H9 (cell line): ENCODE measurements around the gene TRMT11. TPM values are rescaled to one million over a fixed set of nuclear protein-coding genes. Genes with fewer than 3 reads are reported as not detected.

ENCODE experiments used
- DNase-seq: peaks from one replicate; pipeline ENCODE4 v3.0.0-alpha.2; 2017
- H2AFZ ChIP-seq: one replicate; pipeline ENCODE4 v1.6.1; 2013; ENCODE audit warnings: mild to moderate bottlenecking, low read length, control low read depth, moderate library complexity
- H2AK5ac ChIP-seq: 2 replicates; pipeline ENCODE4 v1.6.1; 2013; ENCODE audit warnings: low read length, control low read depth, mixed read lengths; ENCODE audit not compliant: insufficient read length
- H2BK120ac ChIP-seq: one replicate; pipeline ENCODE4 v1.6.1; 2013; ENCODE audit warnings: low read depth, mild to moderate bottlenecking, low read length, control low read depth, inconsistent platforms; ENCODE audit not compliant: poor library complexity, severe bottlenecking
- H2BK12ac ChIP-seq: 2 replicates; pipeline ENCODE4 v1.6.1; 2013; ENCODE audit warnings: low read length, control low read depth, mixed read lengths, low read depth; ENCODE audit not compliant: insufficient read length
- H2BK15ac ChIP-seq: 2 replicates; pipeline ENCODE4 v1.6.1; 2013; ENCODE audit warnings: low read depth, low read length, control low read depth
- H2BK20ac ChIP-seq: one replicate; pipeline ENCODE4 v1.6.1; 2013; ENCODE audit warnings: low read depth, mild to moderate bottlenecking, low read length, control low read depth, inconsistent platforms; ENCODE audit not compliant: poor library complexity, severe bottlenecking
- H2BK5ac ChIP-seq: 2 replicates; pipeline ENCODE4 v1.6.1; 2013; ENCODE audit warnings: low read length, control low read depth, mixed read lengths; ENCODE audit not compliant: insufficient read length
- H3K14ac ChIP-seq: 2 replicates; pipeline ENCODE4 v1.6.1; 2013; ENCODE audit warnings: low read length, control low read depth; ENCODE audit not compliant: insufficient read depth
- H3K18ac ChIP-seq: 2 replicates; pipeline ENCODE4 v1.6.1; 2013; ENCODE audit warnings: low read depth, mild to moderate bottlenecking, mixed read lengths, low read length, control low read depth; ENCODE audit not compliant: insufficient read length
- H3K23ac ChIP-seq: 2 replicates; pipeline ENCODE4 v1.6.1; 2013; ENCODE audit warnings: low read length, control low read depth, mixed read lengths, low read depth; ENCODE audit not compliant: insufficient read length
- H3K23me2 ChIP-seq: 2 replicates; pipeline ENCODE4 v1.6.1; 2013; ENCODE audit warnings: low read depth, mild to moderate bottlenecking, mixed read lengths, low read length, control low read depth; ENCODE audit not compliant: insufficient read length, poor library complexity, severe bottlenecking
- H3K27ac ChIP-seq: 2 replicates; pipeline ENCODE4 v1.5.1; 2013; ENCODE audit warnings: low read length, control low read depth, mixed read lengths, low read depth; ENCODE audit not compliant: insufficient read length
- H3K27me3 ChIP-seq: 2 replicates; pipeline ENCODE4 v1.6.1; 2013; ENCODE audit warnings: low read length, control low read depth, inconsistent platforms; ENCODE audit not compliant: insufficient read depth
- H3K4ac ChIP-seq: 2 replicates; pipeline ENCODE4 v1.6.1; 2013; ENCODE audit warnings: low read depth, mild to moderate bottlenecking, control low read depth, inconsistent platforms, low read length, moderate library complexity
- H3K4me1 ChIP-seq: 2 replicates; pipeline ENCODE4 v1.6.1; 2013; ENCODE audit warnings: low read length, control low read depth, inconsistent platforms; ENCODE audit not compliant: insufficient read depth
- H3K4me2 ChIP-seq: 2 replicates; pipeline ENCODE4 v1.6.1; 2013; ENCODE audit warnings: low read length, control low read depth, mixed read lengths; ENCODE audit not compliant: insufficient read length, insufficient read depth
- H3K56ac ChIP-seq: 2 replicates; pipeline ENCODE4 v1.6.1; 2013; ENCODE audit warnings: low read depth, mild to moderate bottlenecking, mixed read lengths, low read length, control low read depth; ENCODE audit not compliant: insufficient read length
- H3K79me1 ChIP-seq: 2 replicates; pipeline ENCODE4 v1.6.1; 2013; ENCODE audit warnings: low read depth, mild to moderate bottlenecking, moderate library complexity, low read length, control low read depth, inconsistent platforms; ENCODE audit not compliant: insufficient read depth, poor library complexity, severe bottlenecking
- H3K79me2 ChIP-seq: 2 replicates; pipeline ENCODE4 v1.6.1; 2013; ENCODE audit warnings: low read length, control low read depth, inconsistent platforms; ENCODE audit not compliant: insufficient read depth
- H3K9ac ChIP-seq: 2 replicates; pipeline ENCODE4 v1.6.1; 2013; ENCODE audit warnings: low read length, control low read depth, mixed read lengths; ENCODE audit not compliant: insufficient read length; ENCODE audit errors: extremely low read depth
- H3K9me3 ChIP-seq: one replicate; pipeline ENCODE4 v1.6.1; 2013; ENCODE audit warnings: low read depth, low read length, inconsistent platforms; ENCODE audit not compliant: control insufficient read depth
- H3T11ph ChIP-seq: one replicate; pipeline ENCODE4 v1.6.1; 2013; ENCODE audit warnings: mild to moderate bottlenecking, low read length, control low read depth, inconsistent platforms
- H4K20me1 ChIP-seq: one replicate; pipeline ENCODE4 v1.6.1; 2013; ENCODE audit not compliant: control insufficient read depth, insufficient read length, insufficient read depth
- H4K5ac ChIP-seq: 2 replicates; pipeline ENCODE4 v1.6.1; 2013; ENCODE audit warnings: low read depth, mild to moderate bottlenecking, mixed read lengths, low read length, control low read depth; ENCODE audit not compliant: insufficient read length
- H4K8ac ChIP-seq: replicated peaks from 2 replicates; pipeline ENCODE4 v1.6.1; 2013; ENCODE audit warnings: low read length, control low read depth, mixed read lengths, low read depth; ENCODE audit not compliant: insufficient read length
- H4K91ac ChIP-seq: 2 replicates; pipeline ENCODE4 v1.6.1; 2013; ENCODE audit warnings: low read depth, mild to moderate bottlenecking, moderate library complexity, mixed read lengths, low read length, control low read depth; ENCODE audit not compliant: insufficient read length
- H3K27ac Mint-ChIP-seq, 3 experiments: 2 replicates in 2 of 3; 3 replicates in 1 of 3; pipeline ENCODE4 v1.8.0; 2020 to 2021; ENCODE audit warnings: mixed read lengths in 3 of 3, mild to moderate bottlenecking in 1 of 3, moderate library complexity in 1 of 3
- H3K27me3 Mint-ChIP-seq: 2 replicates; pipeline ENCODE4 v1.8.0; 2021; ENCODE audit warnings: low read depth, mild to moderate bottlenecking, moderate library complexity, mixed read lengths
- H3K36me3 Mint-ChIP-seq, 3 experiments: 2 replicates in 2 of 3; 3 replicates in 1 of 3; pipeline ENCODE4 v1.8.0; 2020 to 2021; ENCODE audit warnings: low read depth in 3 of 3, mixed read lengths in 3 of 3; ENCODE audit not compliant: insufficient read depth in 1 of 3
- H3K4me1 Mint-ChIP-seq, 2 experiments: 2 replicates each; pipeline ENCODE4 v1.8.0; 2020; ENCODE audit warnings: mixed read lengths in 2 of 2
- H3K4me3 Mint-ChIP-seq, 2 experiments: 2 replicates in 1 of 2; 3 replicates in 1 of 2; pipeline ENCODE4 v1.8.0; 2020 to 2021; ENCODE audit warnings: mild to moderate bottlenecking in 2 of 2, mixed read lengths in 2 of 2, moderate library complexity in 1 of 2
- H3K9me3 Mint-ChIP-seq, 2 experiments: 2 replicates in 1 of 2; 3 replicates in 1 of 2; pipeline ENCODE4 v1.8.0; 2020; ENCODE audit warnings: mild to moderate bottlenecking in 2 of 2, mixed read lengths in 2 of 2, moderate library complexity in 1 of 2
- CTCF ChIP-seq: fragments of 200-600 bp; sonication (generic); conservative IDR thresholded peaks from 3 replicates; pipeline ENCODE4 v1.8.0; 2021; ENCODE audit warnings: antibody characterized with exemption, mild to moderate bottlenecking
- total RNA-seq: library from RNA; stranded (reverse); gene quantifications from 2 replicates; pipeline ENCODE4 v1.2.1, GENCODE V29; 2021

Gene TRMT11
- total RNA-seq, 1 experiment from 2014 or later = 31.1 TPM

- no peaks in the 10 kb centered on the region for H3K27me3 Mint-ChIP-seq
- H2BK5ac ChIP-seq = no peak overlapping the region
- no peaks in the 10 kb centered on the region for H4K20me1 ChIP-seq
- H2AFZ ChIP-seq = no peak overlapping the region
- H3K18ac ChIP-seq = no peak overlapping the region
- H4K8ac ChIP-seq = no peak overlapping the region
- H3K36me3 Mint-ChIP-seq = no peaks in the 10 kb centered on the region
- peaks cover 23% of the 10 kb centered on the region; the same call in 1 of the 2 replicates for H3K79me2 ChIP-seq
- H3K27ac ChIP-seq = no peak overlapping the region
- peak overlapping the region; percentile 91 for H3K4me2 ChIP-seq
- H3K27me3 ChIP-seq = no peaks in the 10 kb centered on the region
- H3K4ac ChIP-seq = no peak overlapping the region
- peaks cover 0 to 15% of the 10 kb centered on the region in 2 experiments for H3K4me1 Mint-ChIP-seq
- no peak for DNase-seq
- TF ChIP-seq CTCF = no peak
- no peak overlapping the region for H2BK15ac ChIP-seq
- no peak overlapping the region for H2AK5ac ChIP-seq
- H3K4me3 Mint-ChIP-seq = no peak overlapping the region
- H3K23ac ChIP-seq = no peak overlapping the region
- H3K23me2 ChIP-seq = peaks cover 6% of the 10 kb centered on the region
- no peak overlapping the region for H2BK20ac ChIP-seq
- H2BK120ac ChIP-seq = no peak overlapping the region
- no peak overlapping the region for H4K91ac ChIP-seq
- peaks cover 6% of the 10 kb centered on the region; the same call in 1 of the 2 replicates for H3K4me1 ChIP-seq
- H4K5ac ChIP-seq = no peak overlapping the region
- H3K56ac ChIP-seq = no peak overlapping the region
- no peaks in the 10 kb centered on the region for H3K9me3 ChIP-seq
- no peaks in the 10 kb centered on the region for H3K9me3 Mint-ChIP-seq
- no peaks in the 10 kb centered on the region for H3K79me1 ChIP-seq
- no peak overlapping the region for H3K9ac ChIP-seq
- H2BK12ac ChIP-seq = no peak overlapping the region
- no peak overlapping the region for H3T11ph ChIP-seq
- no peak overlapping the region for H3K14ac ChIP-seq
- H3K27ac Mint-ChIP-seq = no peak overlapping the region
These were observed 1.9 kb downstream of the TRMT11 start for GRCh38 chr6:125988280-125988679.
